HG03378 (cell line): ENCODE measurements around the gene RMDN2.

ENCODE experiments used
- ATAC-seq: cut with Tn5 transposase; IDR thresholded peaks from one replicate; pipeline ENCODE4 v1.9.1; 2021; ENCODE audit warnings: mild to moderate bottlenecking, moderate library complexity; ENCODE audit not compliant: unreplicated experiment

RMDN2 gene

GRCh38 chr2:37925063-37925897 is at the start of gene RMDN2:
Gene RMDN2, plus strand, starts transcription at chr2:37925287. Its CDS starts 3,991 bp downstream, at chr2:37929278.
- peak; percentile 79 for ATAC-seq

GRCh38 chr2:37875403-37875906 is 49.6 kb upstream of the RMDN2 start:
- ATAC-seq, result no peak

GRCh38 chr2:37876227-37876626 is 48.9 kb upstream of the RMDN2 start:
- ATAC-seq, result no peak

- peak; percentile 55 for ATAC-seq
Observed at GRCh38 chr2:37877457-37878315, 47.4 kb upstream of the RMDN2 start.

- ATAC-seq, result no peak
Observed at GRCh38 chr2:37878536-37878935, 46.6 kb upstream of the RMDN2 start.

GRCh38 chr2:37880551-37880950 is 44.5 kb upstream of the RMDN2 start:
- ATAC-seq, result no peak

GRCh38 chr2:37881397-37881796 is 43.7 kb upstream of the RMDN2 start:
- ATAC-seq, result no peak

- ATAC-seq, result no peak
Observed at GRCh38 chr2:37882036-37882435, 43.1 kb upstream of the RMDN2 start.

GRCh38 chr2:37883518-37883917 is 41.6 kb upstream of the RMDN2 start:
- no peak for ATAC-seq

GRCh38 chr2:37885329-37885993 is 39.6 kb upstream of the RMDN2 start:
- ATAC-seq, result no peak

- no peak for ATAC-seq
Observed at GRCh38 chr2:37886745-37887144, 38.3 kb upstream of the RMDN2 start.

- ATAC-seq, result no peak
Observed at GRCh38 chr2:37887286-37887685, 37.8 kb upstream of the RMDN2 start.

- no peak for ATAC-seq
Observed at GRCh38 chr2:37890893-37891495, 34.1 kb upstream of the RMDN2 start.

- no peak for ATAC-seq
Observed at GRCh38 chr2:37891846-37892435, 33.1 kb upstream of the RMDN2 start.

- ATAC-seq, result peak; percentile 87
Observed at GRCh38 chr2:37892436-37893114, 32.5 kb upstream of the RMDN2 start.

- no peak for ATAC-seq
Observed at GRCh38 chr2:37893327-37893726, 31.8 kb upstream of the RMDN2 start.

- no peak for ATAC-seq
Observed at GRCh38 chr2:37894047-37894446, 31.0 kb upstream of the RMDN2 start.

- ATAC-seq, result no peak
Observed at GRCh38 chr2:37894601-37895000, 30.5 kb upstream of the RMDN2 start.

GRCh38 chr2:37895140-37895539 is 29.9 kb upstream of the RMDN2 start:
- no peak for ATAC-seq

- no peak for ATAC-seq
Observed at GRCh38 chr2:37896319-37896718, 28.8 kb upstream of the RMDN2 start.
